HG02623 (cell line): ENCODE data around the gene PADI4.

ENCODE experiments used
- ATAC-seq: cut with Tn5 transposase; IDR thresholded peaks from one replicate; pipeline ENCODE4 v1.9.1; 2021; ENCODE audit warnings: moderate library complexity; ENCODE audit not compliant: unreplicated experiment

Gene PADI4

GRCh38 chr1:17281775-17282181 lies 26.2 kb upstream of the PADI4 start:
- no peak for ATAC-seq

DNA sequence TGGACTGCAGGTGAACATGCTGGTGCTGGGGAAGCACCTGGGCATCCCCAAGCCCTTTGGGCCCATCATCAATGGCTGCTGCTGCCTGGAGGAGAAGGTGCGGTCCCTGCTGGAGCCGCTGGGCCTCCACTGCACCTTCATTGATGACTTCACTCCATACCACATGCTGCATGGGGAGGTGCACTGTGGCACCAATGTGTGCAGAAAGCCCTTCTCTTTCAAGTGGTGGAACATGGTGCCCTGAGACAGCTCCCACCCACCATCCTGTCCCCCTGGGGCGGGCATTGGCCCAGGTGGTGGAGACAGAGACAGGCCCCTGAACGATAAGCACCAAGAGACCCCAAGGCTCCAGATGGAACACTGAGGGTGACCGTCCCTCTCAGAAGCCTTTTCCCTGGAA lies 25.2 kb upstream of the PADI4 start:
- ATAC-seq = no peak

- no peak for ATAC-seq
Measured at GRCh38 chr1:17286646-17287045, 21.4 kb upstream of the PADI4 start.

- ATAC-seq = no peak
Measured at GRCh38 chr1:17287130-17287776, 20.7 kb upstream of the PADI4 start.

DNA sequence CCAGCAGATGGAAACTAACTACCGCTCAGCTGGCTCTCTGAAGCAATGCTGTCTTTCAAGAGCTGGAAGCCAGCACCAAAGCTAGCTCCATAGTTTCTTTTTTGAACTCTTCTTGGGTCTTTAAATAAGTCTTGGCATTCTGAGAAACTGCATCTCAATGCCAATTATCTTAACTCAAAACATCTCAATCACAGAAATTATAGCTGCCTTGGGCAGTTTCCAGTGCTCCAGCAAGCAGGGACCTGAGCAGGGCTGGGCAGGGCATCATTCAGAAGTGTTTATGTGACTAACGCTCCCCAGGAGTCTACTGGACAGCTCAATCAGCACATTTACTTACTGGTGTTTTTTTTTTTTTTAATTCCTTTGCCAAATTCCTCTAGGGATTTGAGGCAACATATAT lies 18.3 kb upstream of the PADI4 start:
- ATAC-seq = no peak

DNA sequence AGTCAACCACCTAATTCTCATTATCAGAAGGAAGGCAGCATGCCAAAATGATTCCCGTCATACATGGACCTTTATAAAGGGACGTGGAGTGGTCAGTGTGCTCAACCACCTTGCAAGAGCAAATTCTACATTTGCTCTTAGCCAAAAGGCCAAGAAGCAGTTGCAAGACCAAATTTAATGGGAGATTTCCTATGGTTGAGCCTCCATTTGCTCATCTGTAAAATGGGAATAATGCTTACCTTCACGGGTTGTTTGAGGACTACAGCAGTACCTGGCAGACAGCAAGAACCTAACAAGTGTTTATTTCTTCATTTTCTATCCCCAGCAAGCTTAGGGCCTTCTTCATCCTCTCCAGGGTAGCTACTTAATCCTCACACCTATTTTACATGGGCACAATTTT lies 17.4 kb upstream of the PADI4 start:
- no peak for ATAC-seq

- no peak for ATAC-seq
Measured at GRCh38 chr1:17292299-17293160, 15.5 kb upstream of the PADI4 start.

DNA sequence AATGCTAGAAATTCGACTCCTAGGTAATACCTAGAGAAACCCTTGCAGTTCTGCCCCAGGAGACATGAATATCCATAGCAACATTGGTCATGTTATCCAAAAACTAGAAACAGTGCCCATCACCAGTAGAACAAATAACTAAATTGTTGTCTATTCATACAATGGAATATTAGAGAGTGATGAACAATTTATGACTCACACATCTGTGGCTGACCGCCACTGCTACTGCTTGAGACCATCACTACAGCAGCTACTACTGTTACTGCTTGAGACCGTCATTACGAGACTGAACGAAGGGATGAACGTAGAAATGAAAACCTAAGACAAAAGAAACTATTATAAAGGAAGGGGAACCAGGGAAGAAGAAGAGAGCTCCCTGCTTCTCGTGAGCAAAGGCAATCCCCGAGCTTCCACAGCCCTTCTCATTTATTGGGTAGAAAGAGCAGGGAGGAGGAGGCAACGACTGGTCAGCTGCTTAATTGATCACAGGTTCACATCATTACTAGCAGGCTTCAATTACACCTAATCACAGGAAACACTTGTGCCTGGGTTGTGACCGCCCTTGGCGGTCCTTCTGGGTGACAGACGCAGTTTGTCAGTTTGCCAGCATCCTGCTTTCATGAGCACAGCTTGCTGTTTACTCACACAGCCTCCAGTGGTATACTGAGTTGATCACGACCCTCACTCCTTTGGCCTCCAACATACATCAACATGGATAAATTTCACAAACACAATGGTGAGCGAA lies 14.1 kb upstream of the PADI4 start:
- no peak for ATAC-seq

DNA sequence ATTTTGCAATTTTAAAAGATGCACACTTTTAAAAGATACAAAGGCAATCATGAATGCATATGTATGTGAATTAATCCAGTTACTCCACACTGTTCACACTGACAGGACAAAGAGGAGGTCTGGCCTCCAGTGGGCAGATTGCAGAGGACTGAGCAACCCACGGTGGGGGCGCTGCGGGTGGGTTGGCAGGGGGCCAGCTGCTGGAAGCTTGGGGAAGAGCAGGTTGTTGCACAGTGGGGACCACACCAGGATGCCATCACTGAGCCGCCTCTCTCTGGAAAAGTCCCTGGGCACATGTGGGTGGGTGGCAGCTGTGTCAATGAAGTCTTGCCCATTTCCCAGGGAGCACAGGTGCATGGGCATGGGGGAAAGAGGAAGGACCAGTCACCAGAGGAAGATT lies 12.7 kb upstream of the PADI4 start:
- ATAC-seq = no peak

DNA sequence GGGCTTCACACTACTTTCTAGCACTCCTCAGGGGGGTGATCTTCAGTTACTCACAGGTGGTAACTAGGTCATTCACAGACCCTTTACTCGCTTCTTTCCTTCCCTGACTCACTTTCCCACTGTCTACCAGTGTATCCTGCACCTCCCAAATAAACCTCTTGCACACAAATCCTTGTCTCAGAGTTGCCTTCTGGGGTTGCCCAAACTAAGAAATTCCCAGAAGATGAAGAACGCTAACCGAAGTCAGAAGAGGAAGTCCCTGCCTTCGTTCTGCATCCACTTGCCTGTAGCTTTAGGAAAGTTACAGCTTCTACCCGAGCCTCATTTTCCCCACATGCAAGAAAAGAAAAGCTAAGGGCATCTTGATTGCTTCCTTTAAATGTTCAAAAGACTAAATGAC lies 11.9 kb upstream of the PADI4 start:
- ATAC-seq = no peak

DNA sequence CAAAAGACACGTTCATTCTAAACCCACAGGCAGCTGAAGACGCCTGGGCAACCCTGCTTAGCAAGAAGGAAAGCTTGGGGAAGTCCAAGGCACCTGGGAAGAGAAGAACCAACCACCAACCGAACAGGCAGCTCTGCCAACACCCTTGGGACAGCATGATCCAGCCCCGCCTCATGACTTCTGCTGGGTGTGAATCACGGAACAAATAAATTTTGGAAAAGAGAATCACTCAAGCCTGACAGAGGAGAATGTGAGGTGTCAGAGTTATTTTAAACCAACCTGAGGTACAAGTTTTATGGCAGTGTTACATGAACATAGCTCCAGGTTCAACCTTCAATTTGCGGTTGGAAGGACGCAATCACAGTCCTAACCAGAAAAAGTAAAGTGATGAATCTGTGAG lies 10.0 kb upstream of the PADI4 start:
- no peak for ATAC-seq

GRCh38 chr1:17301767-17302166 lies 6.2 kb upstream of the PADI4 start:
- ATAC-seq = no peak

- no peak for ATAC-seq
Measured at GRCh38 chr1:17304151-17304825, 3.7 kb upstream of the PADI4 start.

- ATAC-seq = no peak
Measured at GRCh38 chr1:17304826-17305175, 3.2 kb upstream of the PADI4 start.

DNA sequence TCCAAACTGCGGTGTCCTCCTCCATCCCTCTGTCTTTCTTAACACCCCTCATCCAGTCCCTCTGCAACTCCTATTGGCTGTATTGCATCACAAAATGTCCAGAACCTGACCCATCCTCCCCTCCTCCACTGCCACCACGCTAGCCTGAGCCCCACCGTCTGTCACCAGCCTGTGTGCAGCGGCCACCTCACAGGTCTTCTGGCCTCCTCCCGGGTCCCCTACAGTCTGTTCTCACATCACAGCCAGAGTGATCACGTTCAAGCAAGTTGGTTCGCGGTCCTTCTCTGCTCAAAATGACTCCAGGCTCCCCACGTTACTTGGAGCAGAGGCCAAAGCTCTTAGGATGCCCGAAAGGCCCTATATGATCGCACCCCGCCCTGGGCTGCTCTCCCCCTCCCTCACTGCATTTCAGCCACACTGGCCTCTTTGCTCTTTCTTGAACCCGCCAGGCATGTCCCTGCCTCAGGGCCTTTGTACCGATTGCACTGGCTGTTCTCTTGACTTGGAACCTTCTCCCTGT lies 2.4 kb upstream of the PADI4 start:
- no peak for ATAC-seq

DNA sequence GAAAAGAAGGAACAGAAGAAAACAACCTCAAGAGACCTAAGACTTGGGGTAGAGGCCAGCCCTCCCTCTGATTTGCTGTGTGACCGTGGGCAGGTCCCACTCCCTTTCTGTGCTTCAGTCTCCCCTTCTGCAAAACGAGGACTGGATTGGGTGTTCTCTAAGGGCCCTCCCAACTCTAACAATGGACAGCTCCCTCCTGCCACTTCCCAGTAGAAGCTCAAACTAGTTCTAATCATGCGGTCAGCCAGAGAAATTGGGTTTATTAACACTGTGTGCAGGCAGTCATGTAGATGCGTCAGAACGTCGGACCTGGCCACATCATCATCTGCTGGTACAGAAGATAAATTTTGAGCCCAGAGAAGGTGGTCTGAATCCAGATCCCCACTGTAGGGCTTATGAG lies 1.6 kb upstream of the PADI4 start:
- ATAC-seq = no peak

DNA sequence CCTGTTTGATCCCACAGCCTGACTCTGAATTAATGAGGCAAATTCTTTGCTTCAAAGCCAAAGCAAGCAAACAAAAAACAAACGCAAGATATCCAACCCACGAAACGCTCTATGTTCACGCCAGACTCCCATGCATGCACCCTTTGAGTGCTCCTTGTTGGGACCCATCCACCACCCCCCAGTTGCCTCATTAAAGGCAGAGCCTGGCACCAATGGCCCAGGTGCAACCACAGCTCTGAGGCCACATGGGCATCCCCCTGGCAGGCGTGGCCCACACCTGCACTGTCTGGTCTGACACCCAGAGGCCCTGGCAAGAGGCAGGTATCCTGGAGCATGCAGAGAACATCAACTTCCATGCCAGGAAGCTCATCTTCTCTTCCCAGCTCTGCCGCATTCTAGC lies 1.1 kb upstream of the PADI4 start:
- no peak for ATAC-seq

DNA sequence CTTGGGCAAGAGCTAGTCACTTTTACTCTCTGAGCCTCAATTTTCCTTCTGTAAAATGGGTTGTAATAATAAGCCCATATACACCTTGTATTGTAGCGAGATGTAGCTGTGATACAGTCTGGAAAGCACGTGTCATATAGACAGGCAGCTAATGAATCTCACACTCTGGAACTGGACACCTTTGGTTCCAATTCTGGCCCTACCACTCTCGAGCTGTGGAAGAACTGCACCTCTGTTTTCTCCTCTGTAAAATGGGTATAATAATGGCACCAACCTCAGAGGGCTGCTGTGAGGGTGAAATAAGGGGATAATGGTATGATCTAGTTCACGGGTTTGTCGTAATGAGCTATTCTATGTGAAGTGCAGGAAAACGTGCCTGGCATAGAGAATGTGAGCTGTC lies 668 bp upstream of the PADI4 start:
- ATAC-seq = no peak

DNA sequence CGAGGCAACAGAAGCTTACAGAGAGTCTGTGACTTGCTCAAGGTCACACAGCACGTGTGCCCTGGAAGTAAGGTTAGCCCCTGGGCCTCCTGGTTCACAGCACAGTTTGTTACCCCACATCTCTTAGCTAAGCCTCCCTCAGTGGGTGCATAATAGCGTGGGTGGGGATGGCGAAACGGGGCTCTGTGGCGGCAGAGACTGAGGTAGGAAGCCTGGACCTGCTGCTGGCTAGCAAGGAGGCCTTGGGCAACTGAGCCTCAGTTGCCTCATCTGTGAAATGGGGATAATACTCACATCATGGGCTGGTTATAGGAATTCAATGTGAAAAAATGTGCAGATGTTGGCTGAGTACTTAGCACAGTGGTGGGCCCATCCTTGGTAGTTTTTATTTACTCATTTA lies 596 bp downstream of the PADI4 start:
- no peak for ATAC-seq

- no peak for ATAC-seq
Measured at GRCh38 chr1:17309426-17310067, 1.6 kb downstream of the PADI4 start.
